ENCODE measurements around the gene GJA5.

- TF ChIP-seq CTCF (IDR thresholded peaks at IDR 0.05; ENCODE audit: insufficient read depth, low read length, poor library complexity, severe bottlenecking): no peak
- TF ChIP-seq EZH2phosphoT487 (conservative IDR thresholded peaks at IDR 0.05; ENCODE audit: low read length): no peak
These were observed 2.0 kb upstream of the GJA5 start for GRCh38 chr1:147762233-147763024.
